Adrenal gland (tissue), 5 donors: ENCODE measurements around the gene FGD5.

Experiments
- POLR2A ChIP-seq, 2 donors: fragments of 450-650 bp; IDR thresholded peaks; one replicate each; pipeline ENCODE4 v1.6.1; 2017; ENCODE audit warnings: antibody characterized with exemption in 2 of 2, mild to moderate bottlenecking in 2 of 2, moderate library complexity in 1 of 2
- TF ChIP-seq, protein P1 (sequence below), 6 experiments: fragments of 450-650 bp in 4 of 6; fragments of 200-600 bp in 2 of 6; sonication (generic) in 1 of 6; IDR thresholded peaks; 1 replicate in 5 of 6; 2 replicates in 1 of 6; pipeline versions ENCODE4 v1.5.1 to v1.8.0; 2016 to 2021; ENCODE audit warnings: antibody characterized with exemption in 6 of 6, mild to moderate bottlenecking in 2 of 6, moderate library complexity in 1 of 6
- donor health status: DM: no; HTN: no; CAD: no.

DNA sequence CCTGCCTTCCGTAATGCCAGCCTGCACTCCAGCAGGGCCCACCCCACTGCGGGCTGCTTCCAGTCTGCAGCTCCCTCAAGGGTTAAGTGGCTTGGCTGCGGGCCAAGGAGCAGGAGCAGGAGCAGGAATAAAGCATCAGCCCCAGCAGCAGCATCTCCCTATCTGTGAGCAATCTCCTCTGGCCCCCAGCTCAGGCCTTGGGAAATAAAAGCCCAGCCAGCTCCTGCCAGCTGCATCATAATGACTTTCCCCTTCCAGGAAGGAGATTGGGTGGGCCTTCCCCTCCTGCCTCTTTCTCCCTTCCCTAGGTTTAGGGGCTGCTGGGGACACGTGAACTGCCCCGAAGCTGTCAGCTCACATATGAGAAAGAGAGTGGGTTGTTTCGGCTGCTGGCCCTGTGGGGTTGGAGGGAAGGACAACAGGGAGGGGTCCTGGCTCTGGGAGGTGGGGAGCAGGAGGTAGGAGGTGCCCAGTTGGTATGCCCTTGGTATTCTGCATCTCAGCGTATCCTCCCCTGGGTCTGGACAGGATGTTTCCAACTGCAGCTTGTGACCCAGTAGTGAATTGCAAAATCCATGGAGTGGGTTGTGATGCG, 34.6 kb upstream of the FGD5 start:
- no peak for TF ChIP-seq POLR2A (IDR thresholded peaks at IDR 0.05)
- TF ChIP-seq, protein P1, sequence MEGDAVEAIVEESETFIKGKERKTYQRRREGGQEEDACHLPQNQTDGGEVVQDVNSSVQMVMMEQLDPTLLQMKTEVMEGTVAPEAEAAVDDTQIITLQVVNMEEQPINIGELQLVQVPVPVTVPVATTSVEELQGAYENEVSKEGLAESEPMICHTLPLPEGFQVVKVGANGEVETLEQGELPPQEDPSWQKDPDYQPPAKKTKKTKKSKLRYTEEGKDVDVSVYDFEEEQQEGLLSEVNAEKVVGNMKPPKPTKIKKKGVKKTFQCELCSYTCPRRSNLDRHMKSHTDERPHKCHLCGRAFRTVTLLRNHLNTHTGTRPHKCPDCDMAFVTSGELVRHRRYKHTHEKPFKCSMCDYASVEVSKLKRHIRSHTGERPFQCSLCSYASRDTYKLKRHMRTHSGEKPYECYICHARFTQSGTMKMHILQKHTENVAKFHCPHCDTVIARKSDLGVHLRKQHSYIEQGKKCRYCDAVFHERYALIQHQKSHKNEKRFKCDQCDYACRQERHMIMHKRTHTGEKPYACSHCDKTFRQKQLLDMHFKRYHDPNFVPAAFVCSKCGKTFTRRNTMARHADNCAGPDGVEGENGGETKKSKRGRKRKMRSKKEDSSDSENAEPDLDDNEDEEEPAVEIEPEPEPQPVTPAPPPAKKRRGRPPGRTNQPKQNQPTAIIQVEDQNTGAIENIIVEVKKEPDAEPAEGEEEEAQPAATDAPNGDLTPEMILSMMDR (IDR thresholded peaks at IDR 0.05), result no peak
